GM12878 (cell line): ENCODE measurements around the gene AANAT. TPM values are rescaled to one million over a fixed set of nuclear protein-coding genes. Genes with fewer than 3 reads are reported as not detected.
A peak's percentile ranks its signal among the peaks of the same experiment; 100 is the strongest.

Experiments used
- CREM ChIP-seq: IDR thresholded peaks from 2 replicates; pipeline ENCODE4 v1.6.1; 2014; ENCODE audit warnings: antibody characterized with exemption, low read depth
- HDAC6 ChIP-seq: fragments of 200-600 bp; sonication (generic); IDR thresholded peaks from one replicate; pipeline ENCODE4 v1.8.0; 2017; ENCODE audit warnings: antibody characterized with exemption; ENCODE audit not compliant: unreplicated experiment
- KDM1A ChIP-seq: fragments of 200-600 bp; sonication (generic); IDR thresholded peaks from 2 replicates; pipeline ENCODE4 v1.6.1; 2016; ENCODE audit warnings: borderline replicate concordance
- MEF2B ChIP-seq: fragments of 450-650 bp; IDR thresholded peaks from 2 replicates; pipeline ENCODE4 v1.6.1; 2018; ENCODE audit warnings: mild to moderate bottlenecking, moderate library complexity; ENCODE audit not compliant: partially characterized antibody, poor library complexity, severe bottlenecking
- MYB ChIP-seq: fragments of 150-350 bp; IDR thresholded peaks from 2 replicates; pipeline ENCODE4 v1.6.1; 2014; ENCODE audit warnings: mild to moderate bottlenecking, low read depth, low read length, borderline replicate concordance
- NBN ChIP-seq: fragments of 450-650 bp; IDR thresholded peaks from 2 replicates; pipeline ENCODE4 v1.6.1; 2016
- NFYB ChIP-seq: IDR thresholded peaks from 2 replicates; pipeline ENCODE4 v1.6.1; 2011; ENCODE audit warnings: low read depth, mild to moderate bottlenecking, low read length, improper control_type of control experiment, moderate library complexity; ENCODE audit not compliant: insufficient read depth
- POU2F2 ChIP-seq: IDR thresholded peaks from 3 replicates; pipeline ENCODE4 v1.6.1; 2011; ENCODE audit warnings: low read depth, mild to moderate bottlenecking, low read length, borderline replicate concordance
- RB1 ChIP-seq: fragments of 450-650 bp; formaldehyde crosslinking; IDR thresholded peaks from 2 replicates; pipeline ENCODE4 v1.6.1; 2017; ENCODE audit warnings: mild to moderate bottlenecking, borderline replicate concordance
- SIX5 ChIP-seq: IDR thresholded peaks from 2 replicates; pipeline ENCODE4 v1.6.1; 2011; ENCODE audit warnings: mild to moderate bottlenecking, low read depth, low read length, moderate library complexity; ENCODE audit not compliant: severe bottlenecking
- STAT1 ChIP-seq: fragments of 450-650 bp; conservative IDR thresholded peaks from 2 replicates; pipeline ENCODE4 v1.6.1; 2014; ENCODE audit warnings: antibody characterized with exemption, mild to moderate bottlenecking
- SUPT20H ChIP-seq: IDR thresholded peaks from 2 replicates; pipeline ENCODE4 v1.6.1; 2011; ENCODE audit warnings: low read depth, mild to moderate bottlenecking, low read length, moderate library complexity, borderline replicate concordance; ENCODE audit not compliant: control insufficient read depth
- YY1 ChIP-seq: IDR thresholded peaks from 2 replicates; pipeline ENCODE4 v1.6.1; 2011; ENCODE audit warnings: low read depth, mild to moderate bottlenecking, low read length
- ZNF207 ChIP-seq: fragments of 450-650 bp; IDR thresholded peaks from 2 replicates; pipeline ENCODE4 v1.6.1; 2014; ENCODE audit warnings: antibody characterized with exemption, mild to moderate bottlenecking, borderline replicate concordance
- polyA plus RNA-seq, 11 experiments: library from polyadenylated mRNA; depleted of rRNA in 4 of 11; unstranded in 6 of 11; stranded (reverse) in 5 of 11; fragments of >200 nt; fragmentation: Nextera tagmentation in 4 of 11; fragmentation: Illumina TruSeq in 1 of 11; extraction: Ambion mirVana in 4 of 11; extraction: Trizol in 1 of 11; gene quantifications; 1 replicate in 1 of 11; 2 replicates in 10 of 11; pipeline versions ENCODE4 v1.2.1 to v1.2.3, GENCODE V29; 2011 to 2016; ENCODE audit warnings: inconsistent platforms in 2 of 11, missing spikeins in 2 of 11, low read depth in 1 of 11
- total RNA-seq, 4 experiments: library from RNA; depleted of rRNA in 3 of 4; stranded (reverse); fragments of >200 nt in 3 of 4; fragmentation: Illumina TruSeq in 1 of 4; extraction: Trizol in 1 of 4; gene quantifications; 2 replicates each; pipeline versions ENCODE4 v1.2.1 to v1.2.3, GENCODE V29; 2013 to 2021
- TF ChIP-seq, protein P1 (sequence below): fragments of 450-650 bp; IDR thresholded peaks from 2 replicates; pipeline ENCODE4 v1.6.1; 2016; ENCODE audit warnings: mild to moderate bottlenecking, moderate library complexity, borderline replicate concordance
- TF ChIP-seq, protein P2 (sequence below): fragments of 450-650 bp; IDR thresholded peaks from 2 replicates; pipeline ENCODE4 v1.6.1; 2014; ENCODE audit warnings: mild to moderate bottlenecking
- TF ChIP-seq, protein P3 (sequence below), 3 experiments: IDR thresholded peaks in 2 of 3; conservative IDR thresholded peaks in 1 of 3; 2 replicates each; pipeline ENCODE4 v1.5.1; 2011; ENCODE audit warnings: low read depth in 3 of 3, low read length in 3 of 3, mild to moderate bottlenecking in 3 of 3, control low read depth in 2 of 3, moderate library complexity in 2 of 3, inconsistent platforms in 1 of 3, mixed read lengths in 1 of 3; ENCODE audit not compliant: control insufficient read depth in 2 of 3, insufficient read depth in 1 of 3; ENCODE audit errors: extremely low read depth in 1 of 3
- TF ChIP-seq, protein P4 (sequence below): fragments of 450-650 bp; IDR thresholded peaks from 2 replicates; pipeline ENCODE4 v1.6.1; 2016; ENCODE audit warnings: mild to moderate bottlenecking

Gene AANAT
- total and polyA plus RNA-seq, 10 of the 15 experiments (the other 5 are each of a cell fraction or from before 2014, with no cell fraction given): 0.23 TPM; not detected in 9

DNA sequence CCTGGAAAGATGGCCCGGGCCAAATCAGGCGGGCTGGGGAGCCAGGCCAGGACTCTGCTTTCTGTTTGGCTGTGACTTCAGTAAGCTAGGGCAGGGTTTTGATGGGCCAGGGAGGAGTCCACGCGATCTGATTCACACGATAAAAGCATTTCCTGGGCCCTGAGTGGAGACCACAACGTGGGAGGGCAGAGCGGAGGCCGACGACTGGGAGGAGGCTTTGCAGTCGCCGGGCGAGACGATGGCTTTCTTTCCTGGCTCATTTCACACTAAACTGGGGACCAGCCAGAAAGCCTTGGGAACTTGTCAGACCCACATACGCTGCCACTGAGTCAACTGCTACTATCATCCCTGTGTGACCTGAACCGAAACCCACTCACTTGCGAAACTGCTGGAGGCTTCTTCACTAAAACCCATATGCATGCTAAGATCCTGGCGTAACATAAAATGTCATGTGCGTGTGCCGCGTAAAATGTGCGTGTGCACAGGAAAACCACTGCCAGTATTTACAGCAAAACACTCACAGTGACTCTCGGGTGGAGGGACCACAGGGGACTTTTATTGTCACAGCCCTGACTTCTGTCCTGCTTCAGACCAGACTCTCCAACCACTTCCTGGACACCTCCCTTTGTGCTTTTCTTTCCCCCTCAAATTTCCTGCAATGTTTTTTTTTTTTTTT, 48.0 kb downstream of the AANAT start (continued):
- TF ChIP-seq, protein P1, sequence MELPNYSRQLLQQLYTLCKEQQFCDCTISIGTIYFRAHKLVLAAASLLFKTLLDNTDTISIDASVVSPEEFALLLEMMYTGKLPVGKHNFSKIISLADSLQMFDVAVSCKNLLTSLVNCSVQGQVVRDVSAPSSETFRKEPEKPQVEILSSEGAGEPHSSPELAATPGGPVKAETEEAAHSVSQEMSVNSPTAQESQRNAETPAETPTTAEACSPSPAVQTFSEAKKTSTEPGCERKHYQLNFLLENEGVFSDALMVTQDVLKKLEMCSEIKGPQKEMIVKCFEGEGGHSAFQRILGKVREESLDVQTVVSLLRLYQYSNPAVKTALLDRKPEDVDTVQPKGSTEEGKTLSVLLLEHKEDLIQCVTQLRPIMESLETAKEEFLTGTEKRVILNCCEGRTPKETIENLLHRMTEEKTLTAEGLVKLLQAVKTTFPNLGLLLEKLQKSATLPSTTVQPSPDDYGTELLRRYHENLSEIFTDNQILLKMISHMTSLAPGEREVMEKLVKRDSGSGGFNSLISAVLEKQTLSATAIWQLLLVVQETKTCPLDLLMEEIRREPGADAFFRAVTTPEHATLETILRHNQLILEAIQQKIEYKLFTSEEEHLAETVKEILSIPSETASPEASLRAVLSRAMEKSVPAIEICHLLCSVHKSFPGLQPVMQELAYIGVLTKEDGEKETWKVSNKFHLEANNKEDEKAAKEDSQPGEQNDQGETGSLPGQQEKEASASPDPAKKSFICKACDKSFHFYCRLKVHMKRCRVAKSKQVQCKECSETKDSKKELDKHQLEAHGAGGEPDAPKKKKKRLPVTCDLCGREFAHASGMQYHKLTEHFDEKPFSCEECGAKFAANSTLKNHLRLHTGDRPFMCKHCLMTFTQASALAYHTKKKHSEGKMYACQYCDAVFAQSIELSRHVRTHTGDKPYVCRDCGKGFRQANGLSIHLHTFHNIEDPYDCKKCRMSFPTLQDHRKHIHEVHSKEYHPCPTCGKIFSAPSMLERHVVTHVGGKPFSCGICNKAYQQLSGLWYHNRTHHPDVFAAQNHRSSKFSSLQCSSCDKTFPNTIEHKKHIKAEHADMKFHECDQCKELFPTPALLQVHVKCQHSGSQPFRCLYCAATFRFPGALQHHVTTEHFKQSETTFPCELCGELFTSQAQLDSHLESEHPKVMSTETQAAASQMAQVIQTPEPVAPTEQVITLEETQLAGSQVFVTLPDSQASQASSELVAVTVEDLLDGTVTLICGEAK: peak; percentile 30; the same call in 1 of the 2 replicates
- TF ChIP-seq CREM: peak; percentile 30; the same call in 1 of the 2 replicates
- no peak for TF ChIP-seq RB1
- TF ChIP-seq, protein P2, sequence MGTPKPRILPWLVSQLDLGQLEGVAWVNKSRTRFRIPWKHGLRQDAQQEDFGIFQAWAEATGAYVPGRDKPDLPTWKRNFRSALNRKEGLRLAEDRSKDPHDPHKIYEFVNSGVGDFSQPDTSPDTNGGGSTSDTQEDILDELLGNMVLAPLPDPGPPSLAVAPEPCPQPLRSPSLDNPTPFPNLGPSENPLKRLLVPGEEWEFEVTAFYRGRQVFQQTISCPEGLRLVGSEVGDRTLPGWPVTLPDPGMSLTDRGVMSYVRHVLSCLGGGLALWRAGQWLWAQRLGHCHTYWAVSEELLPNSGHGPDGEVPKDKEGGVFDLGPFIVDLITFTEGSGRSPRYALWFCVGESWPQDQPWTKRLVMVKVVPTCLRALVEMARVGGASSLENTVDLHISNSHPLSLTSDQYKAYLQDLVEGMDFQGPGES: no peak
- TF ChIP-seq SUPT20H: no peak
- TF ChIP-seq, protein P3, sequence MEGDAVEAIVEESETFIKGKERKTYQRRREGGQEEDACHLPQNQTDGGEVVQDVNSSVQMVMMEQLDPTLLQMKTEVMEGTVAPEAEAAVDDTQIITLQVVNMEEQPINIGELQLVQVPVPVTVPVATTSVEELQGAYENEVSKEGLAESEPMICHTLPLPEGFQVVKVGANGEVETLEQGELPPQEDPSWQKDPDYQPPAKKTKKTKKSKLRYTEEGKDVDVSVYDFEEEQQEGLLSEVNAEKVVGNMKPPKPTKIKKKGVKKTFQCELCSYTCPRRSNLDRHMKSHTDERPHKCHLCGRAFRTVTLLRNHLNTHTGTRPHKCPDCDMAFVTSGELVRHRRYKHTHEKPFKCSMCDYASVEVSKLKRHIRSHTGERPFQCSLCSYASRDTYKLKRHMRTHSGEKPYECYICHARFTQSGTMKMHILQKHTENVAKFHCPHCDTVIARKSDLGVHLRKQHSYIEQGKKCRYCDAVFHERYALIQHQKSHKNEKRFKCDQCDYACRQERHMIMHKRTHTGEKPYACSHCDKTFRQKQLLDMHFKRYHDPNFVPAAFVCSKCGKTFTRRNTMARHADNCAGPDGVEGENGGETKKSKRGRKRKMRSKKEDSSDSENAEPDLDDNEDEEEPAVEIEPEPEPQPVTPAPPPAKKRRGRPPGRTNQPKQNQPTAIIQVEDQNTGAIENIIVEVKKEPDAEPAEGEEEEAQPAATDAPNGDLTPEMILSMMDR (IDR thresholded peaks at IDR 0.05 in 2 of 3, conservative IDR thresholded peaks at IDR 0.05 in 1 of 3; ENCODE audit: control insufficient read depth in 2 of 3, extremely low read depth in 1 of 3, insufficient read depth in 1 of 3, low read depth in 3 of 3, low read length in 3 of 3): no peak
- TF ChIP-seq, protein P4, sequence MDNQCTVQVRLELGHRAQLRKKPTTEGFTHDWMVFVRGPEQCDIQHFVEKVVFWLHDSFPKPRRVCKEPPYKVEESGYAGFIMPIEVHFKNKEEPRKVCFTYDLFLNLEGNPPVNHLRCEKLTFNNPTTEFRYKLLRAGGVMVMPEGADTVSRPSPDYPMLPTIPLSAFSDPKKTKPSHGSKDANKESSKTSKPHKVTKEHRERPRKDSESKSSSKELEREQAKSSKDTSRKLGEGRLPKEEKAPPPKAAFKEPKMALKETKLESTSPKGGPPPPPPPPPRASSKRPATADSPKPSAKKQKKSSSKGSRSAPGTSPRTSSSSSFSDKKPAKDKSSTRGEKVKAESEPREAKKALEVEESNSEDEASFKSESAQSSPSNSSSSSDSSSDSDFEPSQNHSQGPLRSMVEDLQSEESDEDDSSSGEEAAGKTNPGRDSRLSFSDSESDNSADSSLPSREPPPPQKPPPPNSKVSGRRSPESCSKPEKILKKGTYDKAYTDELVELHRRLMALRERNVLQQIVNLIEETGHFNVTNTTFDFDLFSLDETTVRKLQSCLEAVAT: peak; percentile 53; the same call in 1 of the 2 replicates
- TF ChIP-seq POU2F2: peak; percentile 93; the same call in 2 of the 3 replicates
- no peak for TF ChIP-seq SIX5
- TF ChIP-seq ZNF207: no peak
- TF ChIP-seq MYB: no peak
- TF ChIP-seq NBN: peak; percentile 78
- no peak for TF ChIP-seq KDM1A
- TF ChIP-seq HDAC6: no peak
- no peak for TF ChIP-seq NFYB
- TF ChIP-seq STAT1: no peak
- TF ChIP-seq YY1: 0 out of 2 replicates have a peak, but pooled peaks have one; percentile 18
- peak; percentile 80 for TF ChIP-seq MEF2B
